WTC11 (cell line): ENCODE data around the gene GGA3. TPM values are rescaled to one million over a fixed set of nuclear protein-coding genes. Genes with fewer than 3 reads are reported as not detected.

Source experiments
- total RNA-seq: library from RNA; stranded (reverse); gene quantifications from 3 replicates; pipeline ENCODE4 v1.2.3, GENCODE V29; 2021

The GGA3 gene
- total RNA-seq, 1 experiment from 2014 or later: 66.9 TPM

Other genes with a start within 250 kb of the GGA3 start
- 41.8 to 43.7 TPM (median 41.9 TPM) in 3 replicates for gene MRPL58, start 248.9 kb downstream of the GGA3 start, total RNA-seq
- 383 to 427 TPM (median 419 TPM) in 3 replicates for gene ATP5PD, start 214.6 kb downstream of the GGA3 start, total RNA-seq
- 31.3 to 34.0 TPM (median 32.8 TPM) in 3 replicates for gene KCTD2, start 214.4 kb downstream of the GGA3 start, total RNA-seq
- gene SLC16A5, start 173.7 kb downstream of the GGA3 start, total RNA-seq: 32.4 to 33.5 TPM (median 33.1 TPM) in 3 replicates
- 13.2 to 15.9 TPM (median 14.8 TPM) in 3 replicates for gene ARMC7, start 151.6 kb downstream of the GGA3 start, total RNA-seq
- gene NT5C, start 129.9 kb downstream of the GGA3 start, total RNA-seq: 91.0 to 102 TPM (median 96.9 TPM) in 3 replicates
- gene JPT1, start 107.1 kb downstream of the GGA3 start, total RNA-seq: 289 to 341 TPM (median 300 TPM) in 3 replicates
- 650 to 764 TPM (median 757 TPM) in 3 replicates for gene SUMO2, start 78.6 kb downstream of the GGA3 start, total RNA-seq
- 89.7 to 109 TPM (median 95.1 TPM) in 3 replicates for gene NUP85, start 55.9 kb downstream of the GGA3 start, total RNA-seq
- gene MRPS7, start 273 bp upstream of the GGA3 start, total RNA-seq: 85.8 to 94.7 TPM (median 87.5 TPM) in 3 replicates
- gene MIF4GD, start 9.6 kb upstream of the GGA3 start, total RNA-seq: 21.6 to 29.2 TPM (median 28.5 TPM) in 3 replicates
- 22.6 to 27.7 TPM (median 23.0 TPM) in 3 replicates for gene SLC25A19, start 27.8 kb upstream of the GGA3 start, total RNA-seq
- gene GRB2, start 144.1 kb upstream of the GGA3 start, total RNA-seq: 82.9 to 93.3 TPM (median 92.6 TPM) in 3 replicates
- gene TMEM94, start 195.0 kb upstream of the GGA3 start, total RNA-seq: 64.7 to 76.9 TPM (median 68.6 TPM) in 3 replicates